HuH-7 (cell line): ENCODE data around the gene ARL17B.
"Not testable (repeated sequence)": the region's sequence is repeated elsewhere in the genome, so short reads cannot be mapped to it uniquely, and the experiment has no call there.

Source experiments
- DNase-seq: peaks from one replicate; pipeline ENCODE4 v3.0.0; 2011; ENCODE audit warnings: low spot score

Gene ARL17B

DNA sequence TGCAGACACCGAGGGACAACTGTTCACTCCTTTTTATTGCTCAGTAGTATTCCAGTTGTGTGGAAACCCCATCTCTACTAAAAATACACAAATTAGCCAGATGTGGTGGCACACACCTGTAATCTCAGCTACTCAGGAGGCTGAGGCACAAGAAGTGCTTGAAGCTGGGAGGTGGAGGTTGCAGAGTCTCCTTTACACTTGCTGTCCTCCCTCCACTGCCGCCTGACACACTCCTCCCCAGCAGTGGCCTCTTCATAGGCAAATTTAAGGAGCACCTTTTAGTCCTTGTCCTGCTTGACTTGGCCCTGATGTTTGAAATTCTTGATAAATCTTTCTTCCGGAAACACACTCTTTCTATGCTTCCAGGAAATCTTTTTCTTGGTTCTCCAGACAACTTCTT lies 112.4 kb downstream of the ARL17B start:
- not testable (repeated sequence) for DNase-seq

DNA sequence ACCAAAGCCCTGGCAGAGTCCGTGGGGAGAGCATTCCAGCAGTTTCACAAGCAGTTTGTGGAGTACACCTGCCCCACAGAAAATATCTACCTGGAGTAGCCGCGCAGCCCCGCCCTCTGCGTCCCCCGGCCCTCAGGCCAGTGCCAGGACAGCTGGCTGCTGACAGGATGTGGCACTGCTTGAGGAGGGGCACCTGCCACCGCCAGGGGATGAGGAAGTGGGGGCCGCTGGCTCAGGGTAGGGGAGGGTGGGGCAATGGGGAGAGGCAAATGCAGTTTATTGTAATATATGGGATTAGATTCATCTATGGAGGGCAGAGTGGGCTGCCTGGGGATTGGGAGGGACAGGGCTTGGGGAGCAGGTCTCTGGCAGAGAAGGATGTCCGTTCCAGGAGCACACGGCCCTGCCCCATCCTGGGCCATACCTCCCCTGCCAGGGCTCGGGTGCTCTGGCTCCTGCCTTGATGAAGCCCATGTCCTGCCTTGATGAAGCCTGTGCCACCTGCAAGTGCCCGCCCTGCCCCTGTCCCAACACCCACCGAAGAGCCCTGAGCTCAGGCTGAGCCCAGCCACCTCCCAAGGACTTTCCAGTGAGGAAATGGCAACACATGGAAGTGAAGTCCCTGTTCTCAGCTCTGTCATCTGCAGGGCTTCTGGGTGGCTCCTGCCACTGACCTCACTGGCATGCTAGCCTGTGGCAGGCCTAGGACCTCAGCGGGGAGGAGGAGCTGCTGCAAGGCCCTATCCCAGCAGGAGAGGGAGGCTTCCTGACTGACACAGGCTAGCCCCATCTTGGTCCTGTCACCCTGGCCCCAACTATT lies 116.4 kb downstream of the ARL17B start:
- DNase-seq = not testable (repeated sequence)

GRCh38 chr17:46244339-46244913 lies 117.1 kb downstream of the ARL17B start:
- not testable (repeated sequence) for DNase-seq

DNA sequence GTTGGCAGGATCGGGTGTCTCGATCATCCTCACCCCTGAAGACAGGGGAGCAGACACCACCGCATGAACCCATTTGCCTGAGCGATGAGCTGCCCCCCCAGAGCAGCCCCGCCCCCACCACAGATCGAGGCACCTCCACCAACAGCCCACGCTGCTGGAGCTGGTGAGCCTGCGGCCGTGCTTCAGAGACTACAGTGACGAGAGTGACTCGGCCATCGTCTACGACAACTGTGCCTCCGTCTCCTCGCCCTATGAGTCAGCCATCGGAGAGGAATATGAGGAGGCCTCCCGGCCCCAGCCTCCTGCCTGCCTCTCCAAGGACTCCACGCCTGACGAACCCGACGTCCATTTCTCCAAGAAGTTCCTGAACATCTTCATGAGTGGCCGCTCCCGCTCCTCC lies 117.6 kb downstream of the ARL17B start:
- not testable (repeated sequence) for DNase-seq

GRCh38 chr17:46243505-46243904 lies 118.1 kb downstream of the ARL17B start:
- not testable (repeated sequence) for DNase-seq

- DNase-seq = not testable (repeated sequence)
These were observed 130.2 kb downstream of the ARL17B start for GRCh38 chr17:46231359-46231758.

GRCh38 chr17:46225274-46225794 lies 136.2 kb downstream of the ARL17B start:
- DNase-seq = peak; percentile 88

GRCh38 chr17:46224864-46225263 lies 136.7 kb downstream of the ARL17B start:
- not testable (repeated sequence) for DNase-seq
